ENCODE data around the gene KLF9. TPM values are rescaled to one million over a fixed set of nuclear protein-coding genes. Genes with fewer than 3 reads are reported as not detected.

KLF9 gene
- total RNA-seq, 2 experiments from 2014 or later = 1.9 to 2.3 TPM

DNA sequence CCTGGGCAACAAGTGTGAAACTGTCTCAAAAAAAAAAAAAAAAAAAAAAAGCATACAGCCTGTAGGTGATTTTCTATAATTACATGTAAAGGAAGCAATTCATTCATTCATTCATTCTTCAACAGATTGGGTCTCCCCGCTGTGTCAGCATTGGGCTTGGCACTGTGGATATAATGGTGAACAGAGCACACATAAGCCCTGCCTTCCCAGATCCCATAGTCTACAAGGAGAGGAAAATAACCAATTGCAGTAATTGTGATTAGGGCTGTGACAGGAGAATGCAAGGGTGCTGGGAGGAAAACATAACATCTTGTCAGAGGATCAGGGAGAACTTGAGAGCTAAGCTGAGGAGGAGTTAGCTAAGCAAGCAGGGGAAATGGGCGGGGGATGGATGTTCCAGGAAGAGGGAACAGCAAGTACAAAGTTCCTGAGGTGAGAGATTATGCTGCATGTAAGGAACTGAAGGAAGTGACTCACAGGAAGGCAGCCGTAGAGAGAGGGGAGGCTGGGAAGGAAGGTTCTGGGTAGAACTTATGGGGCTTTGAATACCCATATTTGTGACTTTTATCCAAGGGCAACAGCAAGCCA is 24.0 kb upstream of the KLF9 start:
- CTCF ChIA-PET (ENCODE audit: unreplicated experiment) = no interaction called here
- no TSS peak for BruUV-seq (replicated peaks)
- no peak for TF ChIP-seq EZH2phosphoT487 (IDR thresholded peaks at IDR 0.05; ENCODE audit: borderline replicate concordance, low read depth, low read length)
- TF ChIP-seq, protein P1, sequence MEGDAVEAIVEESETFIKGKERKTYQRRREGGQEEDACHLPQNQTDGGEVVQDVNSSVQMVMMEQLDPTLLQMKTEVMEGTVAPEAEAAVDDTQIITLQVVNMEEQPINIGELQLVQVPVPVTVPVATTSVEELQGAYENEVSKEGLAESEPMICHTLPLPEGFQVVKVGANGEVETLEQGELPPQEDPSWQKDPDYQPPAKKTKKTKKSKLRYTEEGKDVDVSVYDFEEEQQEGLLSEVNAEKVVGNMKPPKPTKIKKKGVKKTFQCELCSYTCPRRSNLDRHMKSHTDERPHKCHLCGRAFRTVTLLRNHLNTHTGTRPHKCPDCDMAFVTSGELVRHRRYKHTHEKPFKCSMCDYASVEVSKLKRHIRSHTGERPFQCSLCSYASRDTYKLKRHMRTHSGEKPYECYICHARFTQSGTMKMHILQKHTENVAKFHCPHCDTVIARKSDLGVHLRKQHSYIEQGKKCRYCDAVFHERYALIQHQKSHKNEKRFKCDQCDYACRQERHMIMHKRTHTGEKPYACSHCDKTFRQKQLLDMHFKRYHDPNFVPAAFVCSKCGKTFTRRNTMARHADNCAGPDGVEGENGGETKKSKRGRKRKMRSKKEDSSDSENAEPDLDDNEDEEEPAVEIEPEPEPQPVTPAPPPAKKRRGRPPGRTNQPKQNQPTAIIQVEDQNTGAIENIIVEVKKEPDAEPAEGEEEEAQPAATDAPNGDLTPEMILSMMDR (conservative IDR thresholded peaks at IDR 0.05; ENCODE audit: low read length) = no peak
- Histone ChIP-seq H3K36me3 (ENCODE audit: insufficient read depth, low read length) (no peaks in the 10 kb centered on the region), H3K9me3 (ENCODE audit: low read length) (no peaks in the 10 kb centered on the region), H3K4me3 (ENCODE audit: low read depth, low read length, poor library complexity, severe bottlenecking) (no peak overlapping the region), H3K4me2 (ENCODE audit: low read length) (no peak overlapping the region), H3K79me2 (ENCODE audit: insufficient read depth, low read depth, low read length) (no peaks in the 10 kb centered on the region), H2AFZ (ENCODE audit: low read length) (no peak overlapping the region), H3K9me2 (ENCODE audit: insufficient read depth, low read length) (no peaks in the 10 kb centered on the region), H3K4me1 (ENCODE audit: insufficient read depth, low read length, poor library complexity, severe bottlenecking) (no peaks in the 10 kb centered on the region), H4K20me1 (ENCODE audit: insufficient read depth, low read length) (no peaks in the 10 kb centered on the region), H3K27ac (ENCODE audit: low read depth, low read length, poor library complexity, severe bottlenecking) (no peak overlapping the region)
- intact Hi-C loops (cut with micrococcal nuclease; ENCODE audit: unreplicated experiment) = no loop called here
- no peak for DNase-seq (ENCODE audit: low spot score)
- POLR2A ChIA-PET = no interaction called here

DNA sequence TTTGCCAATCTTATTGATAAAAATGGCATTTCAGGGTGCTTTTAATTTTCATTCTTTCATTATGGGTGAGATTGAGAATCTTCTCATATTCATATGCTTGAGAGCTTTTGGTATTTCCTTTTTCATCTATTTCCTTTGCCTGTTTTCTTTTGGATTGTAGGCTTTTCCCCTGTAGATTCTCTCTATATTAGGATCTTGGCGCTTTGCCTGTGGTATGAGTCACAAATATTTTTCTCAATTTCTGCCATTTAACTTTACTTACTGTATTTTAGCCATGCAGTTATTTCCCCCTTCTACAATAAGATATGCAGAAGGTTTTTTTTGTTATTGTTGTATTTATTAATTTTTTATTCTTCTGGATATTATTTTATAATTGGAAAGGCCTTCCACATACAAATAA is 21.5 kb upstream of the KLF9 start:
- ChIA-PET CTCF (ENCODE audit: unreplicated experiment) (no interaction called here), POLR2A (interaction anchor here (0.6 to 1.8 kb wide), 2 partner anchors 11 to 294 kb away, joined by 3 to 7 read pairs; no protein-coding TSS in a partner anchor)
- Histone ChIP-seq H2AFZ (ENCODE audit: low read length) (no peak overlapping the region), H3K79me2 (ENCODE audit: insufficient read depth, low read depth, low read length) (no peaks in the 10 kb centered on the region), H3K4me2 (ENCODE audit: low read length) (no peak overlapping the region), H3K27ac (ENCODE audit: low read depth, low read length, poor library complexity, severe bottlenecking) (no peak overlapping the region), H3K36me3 (ENCODE audit: insufficient read depth, low read length) (no peaks in the 10 kb centered on the region), H3K9me2 (ENCODE audit: insufficient read depth, low read length) (no peaks in the 10 kb centered on the region), H3K9me3 (ENCODE audit: low read length) (no peaks in the 10 kb centered on the region), H3K4me3 (ENCODE audit: low read depth, low read length, poor library complexity, severe bottlenecking) (no peak overlapping the region), H4K20me1 (ENCODE audit: insufficient read depth, low read length) (no peaks in the 10 kb centered on the region), H3K4me1 (ENCODE audit: insufficient read depth, low read length, poor library complexity, severe bottlenecking) (no peaks in the 10 kb centered on the region)
- DNase-seq (ENCODE audit: low spot score) = no peak
- intact Hi-C loops (cut with micrococcal nuclease; ENCODE audit: unreplicated experiment) = no loop called here
- no TSS peak for BruUV-seq (replicated peaks)
- TF ChIP-seq, protein P1 (conservative IDR thresholded peaks at IDR 0.05; ENCODE audit: low read length) = no peak
- TF ChIP-seq EZH2phosphoT487 (IDR thresholded peaks at IDR 0.05; ENCODE audit: borderline replicate concordance, low read depth, low read length) = no peak

DNA sequence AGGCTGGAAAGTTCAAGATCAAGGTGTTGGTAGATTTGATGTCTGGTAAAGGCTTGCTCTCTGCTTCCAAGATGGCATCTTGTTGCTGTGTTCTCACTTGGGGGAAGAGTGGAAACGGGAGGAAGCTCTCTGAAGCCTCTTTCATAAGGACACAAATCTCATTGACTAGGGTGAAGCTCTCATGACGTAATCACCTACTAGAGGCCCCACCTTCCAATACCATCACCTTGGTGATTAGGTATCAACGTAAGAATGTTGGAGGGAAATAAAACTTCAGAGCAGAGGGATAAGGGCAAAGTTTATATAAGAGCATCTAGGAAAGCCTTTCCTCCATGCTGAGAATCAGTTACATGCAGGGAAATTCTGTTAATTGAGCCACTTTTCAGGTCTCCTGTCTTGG is 15.4 kb upstream of the KLF9 start:
- CTCF ChIA-PET (ENCODE audit: unreplicated experiment) = no interaction called here
- H3K4me2 ChIP-seq (ENCODE audit: low read length) = no peak overlapping the region
- POLR2A ChIA-PET = no interaction called here
- no peak overlapping the region for H3K4me3 ChIP-seq (ENCODE audit: low read depth, low read length, poor library complexity, severe bottlenecking)
- no peaks in the 10 kb centered on the region for H3K9me3 ChIP-seq (ENCODE audit: low read length)
- no peak for TF ChIP-seq EZH2phosphoT487 (IDR thresholded peaks at IDR 0.05; ENCODE audit: borderline replicate concordance, low read depth, low read length)
- TF ChIP-seq, protein P1 (conservative IDR thresholded peaks at IDR 0.05; ENCODE audit: low read length) = no peak
- DNase-seq (ENCODE audit: low spot score) = no peak
- no TSS peak for BruUV-seq (replicated peaks)
- H3K27ac ChIP-seq (ENCODE audit: low read depth, low read length, poor library complexity, severe bottlenecking) = no peak overlapping the region
- H4K20me1 ChIP-seq (ENCODE audit: insufficient read depth, low read length) = no peaks in the 10 kb centered on the region
- no peaks in the 10 kb centered on the region for H3K9me2 ChIP-seq (ENCODE audit: insufficient read depth, low read length)
- H3K4me1 ChIP-seq (ENCODE audit: insufficient read depth, low read length, poor library complexity, severe bottlenecking) = no peaks in the 10 kb centered on the region
- no peaks in the 10 kb centered on the region for H3K36me3 ChIP-seq (ENCODE audit: insufficient read depth, low read length)
- intact Hi-C loops (cut with micrococcal nuclease; ENCODE audit: unreplicated experiment) = loop anchor here (10.0 kb wide), 1 partner anchor 175 kb away; the partner anchor contains the start of gene SMC5
- no peak overlapping the region for H2AFZ ChIP-seq (ENCODE audit: low read length)
- H3K79me2 ChIP-seq (ENCODE audit: insufficient read depth, low read depth, low read length) = no peaks in the 10 kb centered on the region

Measured in OCI-LY7 (cell line).